ENCODE measurements around the gene OXA1L.
"Not testable (repeated sequence)": the region's sequence is repeated elsewhere in the genome, so short reads cannot be mapped to it uniquely, and the experiment has no call there.

Gene OXA1L

GRCh38 chr14:22748631-22749068, 17.8 kb upstream of the OXA1L start:
- TF ChIP-seq CTCF (IDR thresholded peaks at IDR 0.05) = no peak
- Histone ChIP-seq H3K4me3 (no peak overlapping the region), H3K27ac (no peak overlapping the region)
- no peak for DNase-seq (ENCODE audit: low spot score)

- Histone ChIP-seq H3K4me3 (no peak overlapping the region), H3K27ac (no peak overlapping the region)
- DNase-seq (ENCODE audit: low spot score) = no peak
- TF ChIP-seq CTCF (IDR thresholded peaks at IDR 0.05) = no peak
Measured at GRCh38 chr14:22752422-22752821, 14.1 kb upstream of the OXA1L start.

- no peak for TF ChIP-seq CTCF (IDR thresholded peaks at IDR 0.05)
- DNase-seq (ENCODE audit: low spot score) = no peak
- Histone ChIP-seq H3K27ac (no peak overlapping the region), H3K4me3 (no peak overlapping the region)
Measured at GRCh38 chr14:22753586-22753985, 12.9 kb upstream of the OXA1L start.

- H3K27ac ChIP-seq; H3K4me3 ChIP-seq; DNase-seq (ENCODE audit: low spot score): not testable (repeated sequence)
Measured at GRCh38 chr14:22757972-22758650, 8.4 kb upstream of the OXA1L start.

- H3K4me3 ChIP-seq = no peak overlapping the region
- DNase-seq (ENCODE audit: low spot score) = no peak
- no peak for TF ChIP-seq CTCF (IDR thresholded peaks at IDR 0.05)
- H3K27ac ChIP-seq = no peak overlapping the region
Measured at GRCh38 chr14:22761734-22762133, 4.8 kb upstream of the OXA1L start.

GRCh38 chr14:22764382-22764781, 2.1 kb upstream of the OXA1L start:
- TF ChIP-seq CTCF (IDR thresholded peaks at IDR 0.05) = no peak
- no peak overlapping the region for H3K4me3 ChIP-seq
- no peak for DNase-seq (ENCODE audit: low spot score)
- H3K27ac ChIP-seq = no peak overlapping the region

- peak overlapping the region; percentile 75 for H3K4me3 ChIP-seq
- peak overlapping the region; percentile 76 to 84 for H3K27ac ChIP-seq
- TF ChIP-seq CTCF (IDR thresholded peaks at IDR 0.05) = no peak
- DNase-seq (ENCODE audit: low spot score) = no peak
Measured at GRCh38 chr14:22767323-22767589, 768 bp downstream of the OXA1L start.

- no peak for DNase-seq (ENCODE audit: low spot score)
- no peak overlapping the region for H3K4me3 ChIP-seq
- TF ChIP-seq CTCF (IDR thresholded peaks at IDR 0.05) = no peak
Measured at GRCh38 chr14:22768947-22769346, 2.5 kb downstream of the OXA1L start.

More at GRCh38 chr14:22768947-22769346, 2.5 kb downstream of the OXA1L start:
- no peak overlapping the region for H3K27ac ChIP-seq
